ENCODE data around the gene SYCP1.

- TF ChIP-seq CTCF (IDR thresholded peaks at IDR 0.05; ENCODE audit: low read depth, low read length) (no peak), POLR2A (IDR thresholded peaks at IDR 0.05; ENCODE audit: extremely low read depth, insufficient read length) (no peak)
- TF ChIP-seq, protein P1, sequence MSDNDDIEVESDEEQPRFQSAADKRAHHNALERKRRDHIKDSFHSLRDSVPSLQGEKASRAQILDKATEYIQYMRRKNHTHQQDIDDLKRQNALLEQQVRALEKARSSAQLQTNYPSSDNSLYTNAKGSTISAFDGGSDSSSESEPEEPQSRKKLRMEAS (IDR thresholded peaks at IDR 0.05; ENCODE audit: low read depth, low read length), result no peak
These were observed 151.5 kb downstream of the SYCP1 start for GRCh38 chr1:115006191-115006590.

All from NB4 (cell line).